HG03354 (cell line): ENCODE results near the gene UFSP1.

Experiments
- ATAC-seq: cut with Tn5 transposase; IDR thresholded peaks from one replicate; pipeline ENCODE4 v1.9.1; 2021; ENCODE audit warnings: mild to moderate bottlenecking; ENCODE audit not compliant: unreplicated experiment, poor library complexity, severe bottlenecking

The UFSP1 gene

DNA sequence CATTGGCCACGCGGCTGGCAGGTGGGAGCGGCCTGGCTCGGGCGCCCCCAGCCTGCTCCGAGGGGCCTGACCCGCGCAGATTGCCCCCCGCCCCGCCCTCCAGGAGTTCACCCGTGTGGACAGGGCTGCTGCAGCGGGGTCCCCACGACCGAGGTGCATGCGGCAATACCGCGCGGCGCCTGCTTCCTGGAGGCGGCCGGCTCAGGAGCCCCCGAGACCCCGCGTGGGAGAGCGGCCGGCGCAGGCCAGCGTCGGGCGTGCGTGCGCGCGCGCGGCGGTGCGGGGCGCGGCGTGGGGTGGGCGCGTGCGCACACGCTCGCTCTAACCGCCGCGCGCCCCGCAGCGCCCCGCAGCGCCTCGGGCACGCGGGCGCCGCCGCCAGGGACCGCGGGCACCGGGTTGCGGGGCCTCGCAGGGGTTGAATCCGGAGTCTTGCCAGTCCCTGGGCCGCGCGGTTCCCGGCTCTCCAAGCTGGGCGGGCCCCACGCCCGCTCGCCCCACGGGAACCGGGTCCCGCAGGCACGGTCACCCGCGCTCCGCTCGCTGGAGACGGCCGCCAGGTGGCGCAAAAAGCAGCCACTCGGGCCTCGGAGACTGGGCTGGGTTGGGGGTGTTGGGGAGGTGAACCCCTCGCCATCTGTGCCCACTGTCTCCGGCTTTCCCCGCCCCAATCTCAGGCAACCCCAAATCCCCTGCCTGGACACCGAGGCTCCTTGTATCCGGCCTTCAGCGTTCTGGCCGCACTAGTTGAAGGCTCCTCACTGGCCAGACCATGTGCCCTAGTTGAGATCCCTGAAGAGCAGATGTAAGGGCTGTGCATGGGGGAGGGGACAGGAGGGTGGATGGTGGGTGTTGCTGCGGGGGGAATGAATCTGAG is 7.5 kb upstream of the UFSP1 start:
- no peak for ATAC-seq

DNA sequence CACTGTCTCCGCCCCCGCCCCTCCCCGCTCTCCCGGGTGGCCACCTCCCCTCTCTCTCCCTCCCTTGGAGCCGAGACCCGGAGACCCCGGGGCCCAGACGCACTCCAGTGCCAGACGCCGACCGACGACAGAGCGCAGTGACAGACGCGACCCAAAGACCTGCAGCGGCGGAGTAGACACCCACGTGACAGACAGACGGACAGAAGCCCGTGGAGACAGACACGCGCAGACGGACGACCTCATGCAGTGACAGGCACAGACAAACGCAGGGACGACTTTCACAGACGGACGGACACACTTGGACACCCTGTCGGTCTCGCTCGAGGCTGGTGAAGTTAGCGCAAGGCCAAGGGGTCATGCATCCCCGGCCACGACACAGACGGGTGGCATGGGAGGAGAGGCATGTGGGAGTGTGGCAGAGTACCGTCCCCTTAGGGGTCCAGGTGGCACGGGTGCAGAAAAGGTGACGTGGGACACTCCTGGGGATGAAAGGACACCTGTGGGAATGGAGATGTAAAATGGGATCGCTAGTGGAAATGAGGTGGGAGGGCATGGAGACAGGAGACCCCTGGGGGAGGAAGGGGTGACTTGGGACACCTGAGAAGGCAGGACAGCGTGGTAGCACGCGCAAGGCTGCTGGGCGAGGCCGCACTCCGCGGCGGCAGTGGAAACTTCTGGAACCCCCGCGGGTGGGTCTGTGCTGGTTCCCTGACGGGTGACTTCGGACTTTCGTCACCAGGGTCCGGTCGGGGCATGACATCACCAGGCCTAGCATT is 6.6 kb upstream of the UFSP1 start:
- no peak for ATAC-seq

DNA sequence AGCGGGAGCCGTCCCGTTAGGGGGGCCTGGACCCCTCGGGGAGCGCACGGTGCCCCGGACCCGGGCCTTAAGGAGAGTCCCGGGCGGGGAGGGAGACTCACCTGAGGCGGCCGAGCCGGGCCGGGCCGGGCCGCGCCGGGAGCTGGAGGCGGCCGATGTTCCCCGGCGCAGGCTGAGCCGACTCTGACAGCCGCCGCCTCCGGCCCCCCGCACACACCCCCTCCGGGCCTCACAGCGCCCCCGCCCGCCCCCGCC is 6.1 kb upstream of the UFSP1 start, which contains the start of gene ACHE:
Gene ACHE, minus strand, starts transcription at position 188 of the 255 bp plus-strand sequence. CDS start 1,656 bp downstream, outside the sequence.
- ATAC-seq = no peak

DNA sequence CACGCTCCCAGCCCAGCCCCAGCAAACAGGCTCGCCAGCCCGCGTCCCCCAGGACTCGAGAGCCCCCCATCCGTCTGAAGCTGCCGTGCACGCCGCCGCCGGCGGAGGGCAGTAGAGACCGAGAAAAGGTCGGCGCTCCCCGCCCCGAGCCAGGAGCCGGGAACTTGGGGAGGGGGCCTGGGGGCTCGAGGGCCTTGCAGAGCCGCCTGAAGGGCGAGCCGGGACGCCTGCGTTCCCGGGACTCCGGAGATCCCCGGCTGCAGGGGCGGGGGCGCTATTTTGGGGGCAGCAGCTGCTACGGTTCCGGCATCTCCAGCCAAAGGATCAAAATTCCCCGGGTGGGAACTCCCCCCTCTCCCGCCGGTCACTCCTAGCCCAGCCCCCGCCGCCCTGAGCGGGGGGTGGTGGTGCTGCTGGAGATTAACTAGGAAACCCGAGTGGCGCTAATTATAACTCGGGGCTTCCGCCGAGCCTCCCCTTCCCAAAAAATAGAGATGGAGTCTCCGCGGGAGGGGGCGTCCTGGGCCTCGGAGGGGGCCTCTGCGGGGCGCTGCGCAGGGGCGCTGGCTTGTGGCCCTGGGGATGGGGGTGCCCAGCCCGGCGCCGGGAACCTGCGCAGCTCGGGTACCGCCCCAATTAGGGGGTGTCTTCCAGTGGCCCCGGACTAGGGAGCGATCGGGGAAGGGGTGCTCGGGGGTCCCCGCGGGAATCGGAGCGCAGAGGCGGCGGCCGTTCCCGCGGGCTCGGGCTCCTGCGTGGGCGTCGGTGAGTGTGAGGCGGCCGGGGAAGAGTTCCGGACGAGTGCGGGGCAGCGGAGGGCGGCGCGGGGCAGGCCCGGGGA is 5.6 kb upstream of the UFSP1 start:
- no peak for ATAC-seq

DNA sequence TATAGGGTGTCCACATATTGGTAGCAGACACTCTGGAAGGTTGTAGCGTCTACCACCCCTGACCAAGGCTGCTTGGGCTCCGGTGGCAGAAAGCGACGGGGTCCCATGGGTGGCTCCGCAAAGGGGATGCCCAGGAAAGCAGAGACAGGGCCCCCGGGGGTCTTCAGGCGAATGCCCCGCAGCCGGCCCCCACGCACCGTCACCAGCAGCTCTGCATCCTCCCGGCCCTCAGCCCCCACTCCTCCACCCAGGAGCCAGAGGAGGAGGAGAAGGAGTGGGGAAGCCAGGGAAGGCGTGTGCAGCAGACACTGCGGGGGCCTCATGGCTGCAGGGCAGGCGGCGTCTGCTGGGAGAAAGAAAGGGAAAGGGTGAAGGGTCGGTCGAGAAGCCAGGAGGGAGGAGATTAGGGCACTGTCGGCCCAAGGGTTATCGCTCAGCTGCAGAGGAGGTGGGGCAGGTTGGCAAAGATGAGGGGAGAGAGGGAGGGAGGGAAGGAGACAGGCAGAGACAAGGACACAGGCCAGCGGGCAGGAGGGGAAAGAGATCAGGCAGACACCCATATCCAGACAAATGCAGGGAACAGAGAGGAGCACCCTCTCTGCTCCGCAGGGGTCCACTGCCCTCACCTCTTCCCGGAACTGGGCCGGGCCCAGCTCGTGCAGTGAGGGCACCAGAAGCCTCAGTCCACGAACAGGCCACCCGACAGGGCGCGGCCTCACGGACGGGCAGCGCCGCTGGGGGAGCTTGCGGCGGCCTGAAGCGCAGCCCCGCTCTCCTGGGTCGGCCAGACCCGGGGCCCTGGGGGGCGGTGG is 4.6 kb upstream of the UFSP1 start:
- ATAC-seq = no peak

DNA sequence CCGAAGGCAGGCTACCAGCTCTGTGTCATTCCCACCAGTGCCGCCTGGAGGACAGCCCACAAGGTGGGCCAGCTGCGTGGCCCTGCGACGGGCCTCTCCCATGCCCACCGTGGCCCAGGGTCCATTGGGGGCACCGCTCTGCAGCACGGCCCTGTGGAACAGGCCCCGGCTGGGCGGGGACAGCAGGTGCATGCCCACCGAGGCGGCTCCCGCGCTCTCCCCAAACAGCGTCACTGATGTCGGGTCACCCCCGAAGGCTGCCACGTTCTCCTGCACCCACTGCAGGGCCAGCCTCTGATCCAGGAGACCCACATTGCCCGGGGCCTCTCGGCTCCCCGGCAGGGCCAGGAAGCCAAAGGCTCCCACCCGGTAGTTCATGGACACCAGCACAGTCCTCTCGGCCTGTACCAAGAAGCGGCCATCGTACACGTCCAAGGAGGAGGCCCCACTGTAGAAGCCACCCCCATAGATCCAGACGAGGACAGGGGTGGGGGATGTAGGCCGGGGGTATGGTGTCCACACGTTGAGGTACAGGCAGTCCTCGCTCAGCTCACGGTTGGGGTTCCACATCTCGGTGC is 3.9 kb upstream of the UFSP1 start:
- no peak for ATAC-seq

DNA sequence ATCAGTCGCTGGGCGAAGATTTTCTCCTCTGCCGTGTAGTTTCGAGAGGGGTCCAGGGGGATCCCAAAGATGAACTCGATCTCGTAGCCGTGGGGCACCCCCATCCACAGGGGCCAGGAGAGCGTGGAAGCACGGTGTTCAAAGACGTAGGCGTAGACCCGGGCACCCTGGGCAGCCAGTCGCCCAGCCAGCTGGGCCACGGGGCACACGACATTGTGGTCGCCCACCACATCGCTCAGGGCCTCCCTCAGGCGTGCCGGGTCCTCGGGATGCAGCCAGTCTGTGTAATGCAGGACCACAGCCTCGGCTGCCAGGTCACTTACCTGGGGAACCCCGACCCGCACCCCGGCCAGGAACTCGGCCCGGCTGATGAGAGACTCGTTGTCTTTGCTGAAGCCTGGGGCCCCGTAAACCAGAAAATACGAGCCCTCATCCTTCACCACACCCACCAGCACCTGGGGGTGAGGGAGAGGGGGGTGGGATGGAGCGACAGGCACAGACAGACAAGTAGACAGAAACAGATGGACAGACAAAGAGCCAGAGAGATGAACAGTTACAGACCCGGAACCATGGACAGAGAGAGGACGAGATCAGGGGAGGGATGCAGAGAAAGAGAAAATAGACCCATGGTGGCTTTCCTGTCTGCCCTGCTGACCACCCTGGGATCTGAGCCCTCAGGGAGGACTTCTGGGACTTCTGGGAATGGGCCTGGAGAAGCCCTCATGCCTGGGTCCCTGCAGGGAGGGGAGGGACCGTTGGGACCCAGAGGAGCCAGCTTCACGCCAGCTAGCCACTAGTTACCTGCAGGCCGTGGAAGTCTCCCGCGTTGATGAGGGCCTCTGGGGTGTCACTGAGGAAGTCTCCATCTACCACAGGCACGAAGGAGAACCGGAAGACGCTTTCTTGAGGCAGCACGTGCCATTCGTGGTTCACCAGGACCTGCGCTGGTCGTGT is 3.1 kb upstream of the UFSP1 start:
- no peak for ATAC-seq

DNA sequence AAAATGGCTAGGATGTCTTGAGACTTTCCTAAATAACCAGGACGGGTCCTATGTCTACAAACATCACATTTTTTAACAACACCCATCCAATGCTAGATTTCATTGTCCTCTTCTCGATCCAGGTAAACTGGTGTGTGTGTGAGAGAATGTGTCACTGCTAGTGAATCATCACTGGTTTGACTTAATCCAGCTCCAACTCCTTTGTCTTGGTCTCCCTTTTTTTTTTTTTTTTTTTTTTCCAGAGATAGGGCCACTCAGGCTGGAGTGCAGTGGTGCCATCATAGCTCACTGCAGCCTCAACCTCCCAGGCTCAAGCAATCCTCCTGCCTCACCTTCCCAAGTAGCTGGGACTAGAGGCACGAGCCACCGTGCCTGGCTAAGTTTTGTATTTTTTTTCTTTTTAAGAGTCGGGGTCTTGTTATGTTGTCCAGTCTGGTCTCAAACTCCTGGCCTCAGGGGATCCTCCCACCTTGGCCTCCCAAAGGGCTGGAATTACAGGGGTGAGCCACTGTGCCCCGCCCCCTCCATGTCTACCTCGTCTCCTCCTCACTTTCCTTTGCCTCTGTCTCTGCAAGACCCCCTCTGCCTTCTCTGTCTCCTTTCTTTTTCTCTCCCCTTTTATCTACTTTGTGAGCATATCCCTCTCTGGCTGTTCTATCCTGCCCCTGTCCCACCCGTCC is 2.2 kb upstream of the UFSP1 start:
- ATAC-seq = no peak

DNA sequence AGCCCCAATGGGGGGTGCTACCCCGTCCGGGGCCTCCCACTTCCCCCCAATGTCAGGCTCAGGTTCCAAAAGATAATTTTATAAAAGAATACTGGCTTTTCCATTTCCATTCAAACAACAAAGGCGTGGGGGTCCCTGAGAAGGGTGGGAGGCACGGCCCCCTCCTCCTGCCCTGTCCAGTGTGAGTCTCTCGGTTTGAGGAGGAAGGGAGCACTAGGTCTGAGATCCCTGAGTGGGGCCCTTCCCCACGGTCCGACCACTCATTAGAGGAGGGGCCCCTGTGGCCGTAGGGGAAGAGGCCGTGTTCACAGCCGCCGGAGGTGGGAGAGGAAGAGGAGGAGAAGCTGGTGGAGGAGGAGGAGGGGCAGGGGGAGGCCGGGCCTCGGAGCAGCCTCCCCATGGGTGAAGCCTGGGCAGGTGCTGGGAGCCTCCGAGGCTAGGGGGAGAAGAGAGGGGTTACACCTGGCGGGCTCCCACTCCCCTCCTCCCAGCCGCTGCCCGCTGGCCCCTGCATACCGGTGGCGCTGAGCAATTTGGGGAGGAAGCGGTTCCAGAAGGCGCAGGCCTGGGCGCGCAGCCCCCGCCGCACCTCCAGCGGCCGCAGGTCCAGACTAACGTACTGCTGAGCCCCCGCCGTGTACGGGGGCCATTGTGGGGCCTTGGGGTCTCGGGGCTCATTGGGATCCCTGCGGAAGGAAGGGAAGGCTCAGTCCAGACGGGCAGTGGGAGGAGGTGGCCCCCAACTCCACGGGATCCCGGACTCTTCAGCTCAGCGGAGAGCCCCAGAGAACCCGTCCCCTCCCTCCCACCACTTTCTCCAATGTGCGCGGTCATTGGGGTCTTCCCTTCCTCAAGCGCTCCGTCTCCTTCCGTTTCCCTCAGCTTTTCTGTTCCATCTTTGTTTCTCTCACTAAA is 1.4 kb upstream of the UFSP1 start:
- no peak for ATAC-seq

DNA sequence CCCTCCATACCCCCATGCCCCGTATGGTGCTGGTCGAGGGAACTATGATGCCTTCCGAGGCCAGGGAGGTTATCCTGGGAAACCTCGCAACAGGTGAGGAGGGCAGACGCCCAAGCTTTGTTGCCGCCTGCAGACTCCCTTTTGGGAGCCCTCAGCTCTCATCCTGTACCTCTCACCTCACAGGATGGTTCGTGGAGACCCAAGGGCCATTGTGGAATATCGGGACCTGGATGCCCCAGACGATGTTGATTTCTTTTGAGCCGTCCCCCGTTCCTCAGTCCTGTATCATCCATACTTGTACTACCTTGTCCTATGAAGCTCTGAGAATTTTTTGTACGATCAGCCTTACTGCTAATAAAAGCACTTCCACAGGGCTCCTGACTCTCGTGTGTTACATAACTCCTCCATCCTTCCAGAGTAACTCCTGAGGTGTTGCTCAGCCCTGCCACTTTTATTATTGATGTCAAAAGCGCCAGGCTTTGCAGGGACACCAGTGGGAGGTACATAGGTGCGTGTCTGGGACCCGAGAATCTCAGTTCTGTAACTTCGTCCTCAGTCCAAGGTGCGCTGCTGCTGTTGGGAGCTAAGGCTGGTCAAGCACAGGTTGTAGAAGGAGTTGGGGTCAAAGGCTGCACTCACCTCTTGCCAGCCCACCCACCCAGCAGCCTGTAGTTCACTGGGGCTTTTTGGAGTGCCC is 1.1 kb downstream of the UFSP1 start:
- no peak for ATAC-seq

DNA sequence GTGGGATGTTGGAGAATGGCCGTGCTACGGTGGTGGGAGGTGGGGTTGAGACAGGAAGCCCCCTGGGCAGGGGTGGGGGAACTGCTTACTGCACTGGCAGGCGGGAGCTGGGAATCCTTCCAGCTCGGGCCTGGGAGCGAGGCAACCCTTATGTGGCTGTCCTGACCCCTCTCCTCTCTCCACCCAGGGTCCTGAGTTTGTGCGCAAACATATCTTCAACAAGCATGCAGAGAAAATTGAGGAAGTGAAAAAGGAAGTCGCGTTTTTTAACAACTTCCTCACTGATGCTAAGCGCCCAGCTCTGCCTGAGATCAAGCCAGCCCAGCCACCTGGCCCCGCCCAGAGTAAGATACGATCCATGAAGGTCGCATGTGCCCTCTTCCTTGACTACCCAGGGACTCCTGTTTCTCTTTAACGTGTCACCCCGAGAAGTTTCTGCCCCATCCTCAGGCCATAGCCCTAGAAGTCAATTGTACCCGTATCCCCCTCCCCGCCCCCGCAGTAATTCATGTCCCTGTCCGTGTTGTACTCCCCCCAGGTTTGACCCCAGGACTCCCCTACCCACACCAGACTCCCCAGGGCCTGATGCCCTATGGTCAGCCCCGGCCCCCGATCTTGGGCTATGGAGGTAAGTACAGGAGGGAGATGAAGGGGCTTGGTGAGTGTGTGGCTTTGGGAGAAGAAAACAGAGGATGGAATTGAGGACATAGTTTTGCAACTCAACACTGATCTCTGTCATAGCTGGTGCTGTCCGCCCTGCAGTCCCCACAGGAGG is 1.8 kb downstream of the UFSP1 start:
- ATAC-seq = peak; percentile 51

DNA sequence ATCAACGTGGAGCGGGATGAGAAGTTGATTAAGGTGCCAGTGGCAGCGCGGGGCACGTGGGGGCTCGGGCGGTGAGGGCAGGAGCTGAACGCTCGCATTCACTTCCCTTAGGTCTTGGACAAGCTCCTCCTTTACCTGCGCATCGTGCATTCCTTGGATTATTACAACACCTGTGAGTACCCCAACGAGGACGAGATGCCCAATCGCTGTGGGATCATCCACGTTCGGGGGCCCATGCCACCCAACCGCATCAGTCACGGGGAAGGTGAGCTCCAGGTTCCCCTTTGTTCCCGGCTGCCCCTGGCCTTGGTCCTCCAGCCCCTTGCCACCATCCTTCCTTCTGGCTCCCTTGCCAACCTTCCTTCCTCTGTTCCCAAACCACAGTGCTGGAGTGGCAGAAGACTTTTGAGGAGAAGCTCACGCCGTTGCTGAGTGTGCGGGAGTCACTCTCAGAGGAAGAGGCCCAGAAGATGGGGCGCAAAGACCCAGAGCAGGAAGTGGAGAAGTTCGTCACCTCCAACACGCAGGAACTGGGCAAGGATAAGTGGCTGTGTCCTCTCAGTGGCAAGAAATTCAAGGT is 2.5 kb downstream of the UFSP1 start:
- no peak for ATAC-seq

DNA sequence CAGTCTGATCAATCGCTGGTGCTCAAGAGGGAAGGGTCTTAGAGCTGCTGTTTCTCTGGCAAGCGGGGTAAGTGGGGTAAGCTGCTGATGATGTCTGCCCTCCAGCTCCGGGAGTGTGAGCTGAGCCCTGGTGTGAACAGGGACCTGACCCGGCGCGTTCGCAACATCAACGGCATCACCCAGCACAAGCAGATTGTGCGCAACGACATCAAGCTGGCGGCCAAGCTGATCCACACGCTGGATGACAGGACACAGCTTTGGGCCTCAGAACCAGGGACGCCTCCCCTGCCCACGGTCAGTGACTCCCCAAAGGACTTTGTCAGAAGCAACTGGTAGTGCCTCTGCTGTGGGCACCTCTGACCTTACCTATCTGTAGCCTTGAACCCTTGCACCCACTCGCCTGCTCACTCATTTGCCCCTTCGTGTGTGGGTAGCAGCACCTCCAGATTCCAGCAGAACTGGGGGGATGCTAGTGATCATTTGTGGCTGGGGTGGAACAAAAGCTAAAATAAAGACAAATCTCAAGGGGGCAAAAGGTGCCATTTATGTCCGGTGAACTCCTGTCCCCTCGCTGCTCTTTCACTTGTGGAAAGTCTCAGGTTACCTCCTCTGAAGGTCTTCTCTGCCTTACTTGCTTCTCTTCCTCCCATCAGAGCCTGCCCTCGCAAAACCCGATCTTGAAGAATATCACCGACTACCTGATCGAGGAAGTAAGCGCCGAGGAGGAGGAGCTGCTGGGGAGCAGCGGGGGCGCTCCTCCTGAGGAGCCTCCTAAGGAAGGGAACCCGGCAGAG is 3.2 kb downstream of the UFSP1 start:
- ATAC-seq = no peak

DNA sequence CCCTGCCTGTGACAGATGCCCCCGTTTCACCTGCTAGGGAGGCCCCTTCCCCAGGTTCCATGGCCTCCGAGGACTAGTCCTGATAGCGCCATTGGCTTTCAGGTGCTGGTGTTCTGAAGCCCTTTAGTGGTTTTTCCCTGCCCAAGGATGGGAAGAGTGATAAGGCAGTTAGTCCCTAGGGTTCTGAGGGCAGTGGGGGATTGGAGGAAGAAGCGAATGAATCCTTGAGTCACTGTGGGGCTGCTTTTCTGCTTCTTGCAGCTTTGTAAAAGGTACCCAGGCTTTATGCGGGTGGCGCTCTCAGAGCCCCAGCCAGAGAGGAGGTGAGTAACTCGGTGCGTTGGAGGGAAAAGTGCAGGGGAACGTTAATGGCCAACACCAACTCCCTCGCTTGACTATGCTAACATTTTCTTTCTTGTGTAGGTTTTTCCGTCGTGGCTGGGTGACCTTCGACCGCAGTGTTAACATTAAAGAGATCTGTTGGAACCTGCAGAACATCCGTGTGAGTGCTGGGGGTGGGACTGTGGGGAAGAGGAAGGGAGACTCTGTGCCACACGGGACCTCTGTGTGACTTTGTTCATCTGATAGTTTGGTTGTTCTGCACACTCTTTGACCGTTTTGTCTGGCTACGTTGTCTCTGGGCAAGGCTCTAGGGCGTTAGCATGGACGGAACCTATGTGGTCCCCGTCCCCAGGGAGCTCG is 3.9 kb downstream of the UFSP1 start:
- no peak for ATAC-seq
